AG10803 (cell line): ENCODE measurements around the gene TFB2M.

Experiments used
- DNase-seq: peaks from one replicate; pipeline ENCODE4 v3.0.0; 2010; ENCODE audit warnings: low read depth
- H3K4me3 ChIP-seq: 2 replicates; pipeline ENCODE4 v1.5.1; 2011; ENCODE audit warnings: mild to moderate bottlenecking, low read length, control low read depth
- CTCF ChIP-seq: conservative IDR thresholded peaks from 2 replicates; pipeline ENCODE4 v1.5.1; 2011; ENCODE audit warnings: mild to moderate bottlenecking, low read length, control low read depth, inconsistent platforms

Gene TFB2M

GRCh38 chr1:246552110-246552509 is 14.0 kb downstream of the TFB2M start:
- H3K4me3 ChIP-seq = no peak overlapping the region
- TF ChIP-seq CTCF = no peak
- DNase-seq = no peak

- no peak for DNase-seq
- no peak overlapping the region for H3K4me3 ChIP-seq
- no peak for TF ChIP-seq CTCF
Measured at GRCh38 chr1:246550402-246550801, 15.7 kb downstream of the TFB2M start.

GRCh38 chr1:246549665-246550064 is 16.4 kb downstream of the TFB2M start:
- DNase-seq = no peak
- no peak for TF ChIP-seq CTCF
- H3K4me3 ChIP-seq = no peak overlapping the region

GRCh38 chr1:246544001-246544400 is 22.1 kb downstream of the TFB2M start:
- H3K4me3 ChIP-seq = no peak overlapping the region
- TF ChIP-seq CTCF = no peak
- DNase-seq = no peak

GRCh38 chr1:246540738-246541491 is 25.1 kb downstream of the TFB2M start:
- DNase-seq = no peak
- no peak for TF ChIP-seq CTCF
- H3K4me3 ChIP-seq = no peak overlapping the region

- no peak for DNase-seq
- TF ChIP-seq CTCF = no peak
- H3K4me3 ChIP-seq = no peak overlapping the region
Measured at GRCh38 chr1:246537887-246538286, 28.2 kb downstream of the TFB2M start.

GRCh38 chr1:246537441-246537840 is 28.6 kb downstream of the TFB2M start:
- H3K4me3 ChIP-seq = no peak overlapping the region
- TF ChIP-seq CTCF = no peak
- no peak for DNase-seq
